Peyer's patch (tissue), 4 donors: Measurements from ENCODE around the gene CNDP2.

Experiments
- POLR2A ChIP-seq, 2 donors: fragments of 450-650 bp; IDR thresholded peaks; one replicate each; pipeline ENCODE4 v1.5.1; 2017; ENCODE audit warnings: antibody characterized with exemption in 2 of 2, mild to moderate bottlenecking in 2 of 2, moderate library complexity in 2 of 2
- TF ChIP-seq, protein P1 (sequence below), 6 experiments: fragments of 450-650 bp in 4 of 6; fragments of 200-600 bp in 2 of 6; sonication (generic) in 1 of 6; IDR thresholded peaks; one replicate each; pipeline ENCODE4 v1.5.1; 2017 to 2019; ENCODE audit warnings: antibody characterized with exemption in 6 of 6, mild to moderate bottlenecking in 3 of 6, moderate library complexity in 1 of 6

DNA sequence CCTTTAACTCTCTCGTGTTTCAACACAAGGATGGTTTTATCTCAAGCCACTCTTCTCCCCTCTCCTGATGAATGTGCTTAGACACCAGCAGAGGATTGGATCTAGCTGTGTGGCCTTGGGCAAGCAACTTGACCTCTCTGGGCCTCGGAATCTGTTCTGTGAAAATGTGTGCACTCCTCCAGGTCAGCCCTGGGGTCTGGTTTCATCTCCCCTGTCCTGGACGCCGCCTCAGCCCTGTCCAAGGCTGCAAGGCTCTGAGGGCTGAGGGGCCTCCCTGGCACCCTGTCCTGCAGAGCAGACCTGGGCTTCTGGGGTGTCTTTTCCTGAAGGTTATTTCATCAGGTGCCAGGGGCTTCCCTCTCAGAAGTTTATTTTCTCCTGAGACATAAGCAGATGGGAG is 66.6 kb downstream of the CNDP2 start:
- TF ChIP-seq, protein P1, sequence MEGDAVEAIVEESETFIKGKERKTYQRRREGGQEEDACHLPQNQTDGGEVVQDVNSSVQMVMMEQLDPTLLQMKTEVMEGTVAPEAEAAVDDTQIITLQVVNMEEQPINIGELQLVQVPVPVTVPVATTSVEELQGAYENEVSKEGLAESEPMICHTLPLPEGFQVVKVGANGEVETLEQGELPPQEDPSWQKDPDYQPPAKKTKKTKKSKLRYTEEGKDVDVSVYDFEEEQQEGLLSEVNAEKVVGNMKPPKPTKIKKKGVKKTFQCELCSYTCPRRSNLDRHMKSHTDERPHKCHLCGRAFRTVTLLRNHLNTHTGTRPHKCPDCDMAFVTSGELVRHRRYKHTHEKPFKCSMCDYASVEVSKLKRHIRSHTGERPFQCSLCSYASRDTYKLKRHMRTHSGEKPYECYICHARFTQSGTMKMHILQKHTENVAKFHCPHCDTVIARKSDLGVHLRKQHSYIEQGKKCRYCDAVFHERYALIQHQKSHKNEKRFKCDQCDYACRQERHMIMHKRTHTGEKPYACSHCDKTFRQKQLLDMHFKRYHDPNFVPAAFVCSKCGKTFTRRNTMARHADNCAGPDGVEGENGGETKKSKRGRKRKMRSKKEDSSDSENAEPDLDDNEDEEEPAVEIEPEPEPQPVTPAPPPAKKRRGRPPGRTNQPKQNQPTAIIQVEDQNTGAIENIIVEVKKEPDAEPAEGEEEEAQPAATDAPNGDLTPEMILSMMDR (IDR thresholded peaks at IDR 0.05): no peak
- no peak for TF ChIP-seq POLR2A (IDR thresholded peaks at IDR 0.05)
